HG03066 (cell line): ENCODE data around the gene SGCA.

Experiments
- ATAC-seq: cut with Tn5 transposase; IDR thresholded peaks from one replicate; pipeline ENCODE4 v1.9.1; 2021; ENCODE audit warnings: low read depth; ENCODE audit not compliant: unreplicated experiment

Gene SGCA

DNA sequence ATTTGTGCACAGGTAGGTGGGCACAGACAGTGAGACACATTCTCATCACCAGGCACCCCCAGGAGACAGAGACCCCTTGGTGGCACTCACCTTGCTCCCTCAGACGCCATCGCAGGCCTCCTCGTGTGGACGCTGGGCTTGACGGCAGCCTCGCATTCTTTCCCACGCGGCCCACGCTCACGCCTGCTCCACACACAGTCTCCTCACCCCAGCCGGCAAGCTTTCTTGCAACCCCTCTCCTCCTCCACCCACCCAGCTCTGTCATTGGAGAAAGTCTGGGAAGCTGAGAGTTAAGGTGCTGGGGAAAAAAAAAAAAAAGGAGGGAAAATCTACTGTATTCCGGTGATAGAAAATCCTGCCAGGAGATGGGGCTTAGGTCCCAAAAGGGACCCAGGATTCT, 14.8 kb downstream of the SGCA start:
- no peak for ATAC-seq

DNA sequence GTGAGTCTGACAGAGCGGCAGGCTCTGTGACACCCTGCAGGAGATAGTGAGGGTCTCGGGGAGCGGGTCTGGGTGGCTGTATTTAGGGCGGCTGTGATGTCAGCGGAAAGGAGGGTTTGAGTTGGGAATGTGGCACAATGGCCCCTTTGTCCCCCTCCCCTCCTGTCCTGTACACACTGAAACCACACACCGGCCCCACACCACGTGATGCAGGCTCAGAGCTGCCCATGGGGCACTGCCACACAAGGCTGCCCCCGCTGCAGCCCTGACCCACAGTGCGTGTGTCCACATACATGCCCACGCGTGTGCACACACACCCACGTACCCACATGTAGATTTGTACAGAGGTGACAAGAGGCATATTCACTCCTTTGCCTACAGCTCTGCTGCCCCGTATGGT, 15.3 kb downstream of the SGCA start:
- no peak for ATAC-seq

DNA sequence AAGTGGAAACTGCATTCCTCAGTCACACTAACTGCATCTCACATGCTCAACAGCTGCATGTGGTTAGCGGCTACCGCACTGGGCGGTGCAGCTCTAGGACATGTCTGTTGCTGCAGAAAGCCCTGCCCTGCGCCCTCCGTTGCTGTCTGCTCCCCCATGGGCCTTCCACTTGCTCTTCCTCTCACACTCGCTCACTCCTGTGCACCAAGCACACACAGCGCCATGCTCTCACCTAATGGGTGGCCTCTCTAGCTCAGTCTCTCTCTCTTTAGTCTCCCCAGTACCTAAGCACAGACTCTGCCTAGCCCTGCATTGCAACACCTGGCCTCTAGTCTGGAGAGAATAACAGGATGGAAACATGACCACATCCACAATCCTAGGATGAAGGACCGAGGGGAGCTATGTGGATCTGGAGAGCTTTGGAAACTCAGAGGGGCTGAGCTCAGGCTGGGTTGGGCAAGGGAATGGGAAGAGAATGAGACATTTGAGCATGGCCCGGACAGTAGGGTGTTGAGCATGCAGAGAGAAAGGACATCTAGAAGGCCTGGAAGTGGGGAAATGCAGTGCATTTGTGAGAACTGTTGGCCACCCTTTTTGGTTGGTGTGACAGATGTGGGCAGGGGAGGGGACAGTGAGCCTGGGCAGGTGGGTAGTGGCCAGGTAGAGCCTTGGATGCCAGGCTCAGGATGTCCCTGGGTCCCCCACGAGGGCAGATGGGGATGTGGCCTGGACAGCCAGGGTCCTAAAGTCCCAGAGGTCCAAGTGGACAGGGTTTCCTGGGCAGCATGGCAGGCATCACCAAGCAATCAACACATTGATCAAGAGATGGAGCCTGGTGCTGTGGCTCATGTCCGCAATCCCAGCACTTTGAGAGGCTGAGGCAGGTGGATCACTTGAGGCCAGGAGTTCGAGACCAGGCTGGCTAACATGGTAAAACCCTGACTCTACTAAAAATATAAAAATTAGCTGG, 16.1 kb downstream of the SGCA start:
- ATAC-seq, result no peak

DNA sequence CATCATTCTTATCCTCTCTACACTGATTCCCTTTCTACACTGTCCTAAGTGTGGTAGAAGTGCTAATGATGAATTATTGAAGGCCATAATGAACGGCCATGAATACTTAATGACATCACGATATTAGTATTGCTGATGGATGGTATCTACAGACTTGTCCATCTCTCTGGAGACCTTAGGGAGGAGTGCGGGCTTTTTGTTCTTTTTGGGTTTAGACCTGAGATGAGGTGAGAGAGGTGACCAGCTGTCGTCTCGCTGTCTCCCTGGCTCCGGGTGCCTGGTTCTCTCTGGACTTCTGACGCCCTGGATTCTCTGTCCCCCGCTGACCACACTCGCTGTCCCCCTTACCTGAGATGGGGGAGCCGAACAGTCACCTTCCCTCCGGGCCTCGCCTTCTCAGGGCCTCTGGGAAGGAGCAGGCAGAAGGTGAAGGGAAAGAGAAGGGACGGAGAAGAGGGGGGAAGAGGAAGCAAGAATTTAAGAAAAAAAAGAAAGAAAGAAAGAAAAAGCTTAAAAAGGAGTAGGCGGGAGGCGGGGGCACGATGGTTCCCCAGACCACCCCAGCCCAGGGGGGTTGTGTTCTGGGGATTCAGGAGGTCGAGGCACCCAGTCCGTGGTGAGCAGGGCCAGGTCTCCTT, 17.1 kb downstream of the SGCA start:
- ATAC-seq, result no peak

DNA sequence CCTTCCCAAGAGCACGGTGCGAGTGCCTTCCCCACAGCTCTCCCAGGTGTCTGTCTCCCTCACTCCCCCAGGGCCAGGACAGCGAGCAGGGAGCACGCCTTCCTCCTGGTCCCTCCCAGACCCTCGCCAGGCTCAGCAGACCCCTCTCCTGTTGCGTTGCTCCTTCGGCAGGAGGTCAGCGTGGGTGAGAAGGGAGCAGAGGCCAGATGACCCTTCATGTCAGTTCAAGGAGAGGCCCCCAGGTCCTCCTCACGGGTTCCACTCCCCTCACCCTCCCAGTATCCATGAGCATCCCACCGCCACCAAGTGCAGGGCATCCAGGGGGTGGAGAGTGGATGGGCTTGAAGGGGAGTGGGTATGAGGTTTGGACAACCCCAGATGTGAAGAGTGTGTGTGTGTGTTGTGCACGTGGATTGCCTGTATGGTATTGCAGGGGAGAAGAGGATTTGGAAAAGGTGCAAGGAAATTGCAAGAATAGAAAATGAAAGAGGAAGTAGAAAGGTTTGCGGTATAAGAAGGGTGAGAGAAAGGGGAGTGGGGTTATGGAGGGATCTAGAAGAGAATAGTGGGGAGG, 17.7 kb downstream of the SGCA start:
- no peak for ATAC-seq

DNA sequence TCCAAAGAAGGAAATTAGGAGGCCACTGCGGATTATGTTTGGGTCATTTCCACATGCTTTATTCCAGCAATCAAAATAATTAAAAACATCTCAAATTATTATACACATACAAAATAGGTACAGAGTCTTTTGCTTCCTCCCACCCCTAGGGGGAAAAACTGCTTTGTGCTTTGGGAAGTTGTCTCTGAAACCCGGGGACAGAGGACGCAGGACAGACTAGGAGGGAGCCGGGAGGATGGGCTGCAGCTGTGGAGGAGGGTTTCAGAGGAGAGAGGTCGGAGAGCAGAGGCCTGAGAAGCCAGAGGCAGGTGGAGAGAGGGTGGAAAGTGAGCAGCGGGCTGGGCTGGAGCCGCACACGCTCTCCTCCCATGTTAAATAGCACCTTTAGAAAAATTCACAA, 18.3 kb downstream of the SGCA start:
- no peak for ATAC-seq

DNA sequence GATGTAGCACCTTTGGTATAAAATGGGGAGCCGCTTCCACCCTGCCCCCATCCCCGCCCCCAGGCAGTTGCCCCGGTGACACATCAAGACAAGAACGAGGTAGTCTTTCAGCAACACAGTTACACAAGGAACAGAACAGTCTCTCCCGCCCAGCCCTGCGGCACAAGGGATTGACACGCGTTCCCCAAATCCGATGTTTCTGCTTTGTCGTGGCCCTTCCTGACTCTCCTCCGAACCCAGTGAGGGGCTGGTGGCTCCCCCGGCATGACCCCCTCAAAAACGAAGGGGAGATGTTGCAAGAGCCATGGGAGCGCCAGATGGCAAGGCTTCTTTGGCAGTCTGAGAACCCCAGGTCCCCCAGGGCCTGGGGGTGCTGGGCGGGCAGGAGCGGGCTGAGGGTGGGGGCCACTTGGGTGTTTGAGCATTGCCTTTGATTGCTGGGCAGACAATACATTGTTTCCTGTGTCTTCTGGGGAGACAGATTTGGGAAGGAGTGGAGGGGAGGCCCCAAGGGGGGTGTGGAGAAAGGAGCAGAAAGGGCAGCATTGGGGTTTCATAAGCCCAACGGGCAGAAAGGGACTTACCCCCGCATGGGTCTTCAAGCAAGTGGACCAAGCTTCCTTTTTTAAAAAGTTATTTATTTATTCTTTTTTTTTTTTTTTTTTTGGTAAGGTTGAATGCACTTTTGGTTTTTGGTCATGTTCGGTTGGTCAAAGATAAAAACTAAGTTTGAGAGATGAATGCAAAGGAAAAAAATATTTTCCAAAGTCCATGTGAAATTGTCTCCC, 19.0 kb downstream of the SGCA start:
- ATAC-seq, result no peak

DNA sequence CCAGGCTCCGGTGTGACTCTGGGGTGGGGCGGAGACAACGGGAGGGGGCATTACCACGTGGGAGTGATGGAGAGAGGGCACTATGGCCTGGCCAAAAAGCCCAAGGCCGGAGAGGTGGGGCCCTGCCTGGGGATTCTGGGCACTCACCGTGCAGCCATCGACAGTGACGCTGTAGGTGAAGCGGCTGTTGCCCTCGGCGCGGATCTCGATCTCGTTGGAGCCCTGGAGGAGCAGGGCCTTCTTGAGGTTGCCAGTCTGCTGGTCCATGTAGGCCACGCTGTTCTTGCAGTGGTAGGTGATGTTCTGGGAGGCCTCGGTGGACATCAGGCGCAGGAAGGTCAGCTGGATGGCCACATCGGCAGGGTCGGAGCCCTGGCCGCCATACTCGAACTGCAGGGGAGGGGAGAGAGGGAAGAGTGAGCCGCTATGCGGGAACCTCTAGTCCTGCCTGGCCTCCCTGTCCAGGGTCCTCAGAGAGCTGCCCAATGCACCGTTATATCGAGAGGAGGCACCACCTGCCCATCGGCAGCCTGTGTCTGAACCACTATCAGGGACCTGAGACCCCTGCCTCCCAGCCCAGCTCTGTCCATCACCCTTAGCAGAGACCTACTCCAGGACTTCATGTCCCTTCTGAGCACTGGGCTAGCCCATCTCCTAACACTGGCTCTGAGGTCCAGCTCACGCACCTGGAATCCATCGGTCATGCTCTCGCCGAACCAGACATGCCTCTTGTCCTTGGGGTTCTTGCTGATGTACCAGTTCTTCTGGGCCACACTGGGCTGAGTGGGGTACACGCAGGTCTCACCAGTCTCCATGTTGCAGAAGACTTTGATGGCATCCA, 20.0 kb downstream of the SGCA start:
- no peak for ATAC-seq

DNA sequence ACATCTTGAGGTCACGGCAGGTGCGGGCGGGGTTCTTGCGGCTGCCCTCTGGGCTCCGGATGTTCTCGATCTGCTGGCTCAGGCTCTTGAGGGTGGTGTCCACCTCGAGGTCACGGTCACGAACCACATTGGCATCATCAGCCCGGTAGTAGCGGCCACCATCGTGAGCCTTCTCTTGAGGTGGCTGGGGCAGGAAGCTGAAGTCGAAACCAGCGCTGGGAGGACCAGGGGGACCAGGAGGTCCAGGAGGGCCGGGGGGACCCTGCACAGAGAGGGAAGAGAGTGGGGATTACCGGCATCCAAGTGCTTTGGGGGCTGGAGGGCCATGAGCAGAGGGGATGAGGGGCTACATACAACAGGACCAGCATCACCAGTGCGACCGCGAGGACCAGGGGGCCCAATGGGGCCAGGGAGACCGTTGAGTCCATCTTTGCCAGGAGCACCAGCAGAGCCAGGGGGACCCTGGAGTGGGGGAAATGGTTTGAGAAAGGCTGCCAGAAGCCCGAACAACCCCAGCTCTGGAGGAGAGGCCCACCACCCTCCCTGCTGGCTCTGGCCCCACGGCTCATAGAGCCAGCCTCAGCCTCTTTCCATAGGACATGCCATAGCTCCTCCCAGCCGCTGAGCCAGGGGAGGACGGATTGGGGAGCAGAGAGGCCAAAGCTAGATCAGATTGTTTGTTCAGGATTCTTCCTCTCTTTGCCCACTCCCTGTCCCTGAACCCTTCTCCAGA, 21.0 kb downstream of the SGCA start:
- ATAC-seq, result no peak

DNA sequence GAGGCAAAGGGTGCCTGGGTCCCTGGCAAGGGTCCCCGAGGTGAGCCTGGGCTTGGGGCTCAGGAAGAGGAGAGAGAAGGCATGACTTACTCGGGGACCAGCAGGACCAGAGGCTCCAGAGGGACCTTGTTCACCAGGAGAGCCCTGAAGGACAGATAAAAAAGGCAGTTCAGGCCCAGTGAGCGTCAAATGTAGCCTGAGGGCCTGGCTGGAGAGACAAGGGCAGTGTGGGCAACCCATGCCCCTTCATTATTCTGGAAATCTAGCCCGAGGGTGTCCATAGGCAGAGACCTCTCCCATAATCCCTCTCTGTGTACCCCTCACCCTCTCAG, 21.6 kb downstream of the SGCA start:
- ATAC-seq, result no peak

DNA sequence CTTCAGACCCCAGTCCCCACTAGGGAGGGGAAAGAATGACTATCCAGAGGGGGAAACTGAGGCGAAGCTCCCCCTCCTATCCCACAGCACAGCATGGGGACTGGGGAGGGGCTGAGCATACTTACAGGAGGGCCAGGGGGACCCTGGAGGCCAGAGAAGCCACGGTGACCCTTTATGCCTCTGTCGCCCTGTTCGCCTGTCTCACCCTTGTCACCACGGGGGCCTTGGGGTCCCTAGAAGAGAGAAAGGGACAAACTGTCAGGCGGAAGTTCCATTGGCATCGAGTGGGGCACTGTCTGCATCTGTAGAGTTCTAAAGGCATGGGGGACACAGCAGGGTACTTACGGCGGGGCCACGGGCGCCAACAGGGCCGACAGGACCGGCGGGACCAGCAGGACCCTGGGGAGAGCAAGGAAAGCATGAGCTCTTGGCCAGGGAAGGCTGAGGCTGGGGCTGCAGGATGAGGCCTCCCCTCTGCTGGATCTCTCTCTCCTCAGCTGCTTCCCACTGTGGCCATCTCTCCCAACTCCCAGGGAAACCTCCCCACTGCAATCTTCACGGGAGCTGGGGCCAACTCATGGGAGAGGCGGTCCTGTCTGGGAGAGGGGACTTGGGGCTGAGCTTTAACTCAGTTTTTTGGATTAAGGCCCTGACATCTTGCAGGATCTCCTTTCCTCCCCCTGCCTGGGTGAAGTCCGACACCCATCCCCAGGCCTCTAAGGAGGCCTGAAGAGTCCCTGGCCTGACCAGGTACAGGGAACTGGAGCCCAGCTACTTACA, 22.1 kb downstream of the SGCA start:
- no peak for ATAC-seq

DNA sequence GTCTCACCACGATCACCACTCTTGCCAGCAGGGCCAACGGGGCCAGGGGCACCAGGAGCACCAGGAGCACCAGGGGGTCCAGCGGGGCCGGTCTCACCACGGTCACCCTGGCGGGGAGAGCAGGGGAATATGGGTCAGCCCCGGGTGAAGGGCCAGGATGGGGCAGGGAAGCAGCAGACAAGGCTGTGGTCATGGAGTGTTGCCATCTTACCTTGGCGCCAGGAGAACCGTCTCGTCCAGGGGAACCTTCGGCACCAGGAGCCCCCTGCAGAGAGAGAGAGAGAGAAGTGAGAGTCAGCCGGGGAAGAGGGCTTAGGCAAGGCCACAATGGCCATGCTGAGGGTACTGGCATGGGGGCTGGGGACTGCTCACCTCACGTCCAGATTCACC, 22.7 kb downstream of the SGCA start:
- no peak for ATAC-seq

DNA sequence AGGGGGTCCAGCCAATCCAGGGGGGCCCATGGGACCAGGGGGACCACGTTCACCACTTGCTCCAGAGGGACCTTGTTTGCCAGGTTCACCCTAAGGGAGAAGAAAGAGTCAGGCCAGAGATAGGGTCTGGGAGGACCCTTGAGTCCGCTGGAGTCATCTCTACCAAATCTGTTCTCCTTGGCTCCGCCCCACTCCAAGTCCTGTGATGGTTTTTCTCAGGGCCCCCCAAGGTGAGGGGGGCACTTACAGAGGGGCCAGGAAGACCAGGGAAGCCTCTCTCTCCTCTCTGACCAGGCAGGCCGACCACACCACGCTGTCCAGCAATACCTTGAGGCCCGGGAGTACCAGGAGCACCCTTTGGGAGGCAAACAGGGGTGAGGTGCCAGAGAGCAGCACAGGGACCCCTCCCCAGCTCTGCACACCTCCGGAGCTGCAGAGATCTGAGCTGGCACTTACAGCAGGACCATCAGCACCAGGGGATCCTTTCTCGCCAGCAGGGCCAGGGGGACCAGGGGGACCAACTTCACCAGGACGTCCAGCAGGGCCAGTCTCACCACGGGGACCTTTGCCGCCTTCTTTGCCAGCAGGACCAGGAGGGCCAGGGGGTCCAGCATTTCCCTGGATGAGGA, 23.2 kb downstream of the SGCA start:
- no peak for ATAC-seq

DNA sequence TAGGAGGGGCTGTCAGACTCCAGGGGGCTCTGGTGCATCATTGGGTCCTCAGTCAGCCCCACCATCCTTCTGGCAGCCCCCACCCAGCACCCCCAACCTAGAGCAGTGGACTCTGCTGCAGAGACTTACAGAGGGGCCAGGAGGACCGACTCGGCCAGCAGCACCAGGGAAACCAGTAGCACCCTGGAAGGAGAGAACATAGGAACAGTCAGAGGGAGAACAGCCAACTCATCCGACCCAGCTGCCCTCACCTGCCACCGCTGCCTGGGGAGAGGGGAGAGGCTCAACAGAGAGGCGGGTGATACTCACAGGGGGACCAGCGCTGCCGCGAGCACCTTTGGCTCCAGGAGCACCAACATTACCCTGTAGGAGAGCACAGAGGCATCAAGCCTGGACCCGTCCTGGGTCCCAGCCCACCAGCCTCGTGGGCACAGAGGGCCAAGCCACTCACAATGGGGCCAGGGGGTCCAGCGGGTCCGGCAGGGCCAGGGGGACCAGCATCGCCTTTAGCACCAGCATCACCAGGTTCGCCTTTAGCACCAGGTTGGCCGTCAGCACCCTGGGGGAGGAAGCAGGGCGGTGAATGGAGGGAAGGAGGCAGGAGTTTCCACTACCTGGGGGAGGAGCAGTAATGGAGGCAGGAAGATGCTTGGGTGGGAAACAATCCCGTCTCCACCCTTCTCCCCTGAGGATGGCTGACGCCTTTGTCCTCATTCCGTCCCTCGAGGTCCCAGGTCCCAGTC, 23.9 kb downstream of the SGCA start:
- no peak for ATAC-seq

DNA sequence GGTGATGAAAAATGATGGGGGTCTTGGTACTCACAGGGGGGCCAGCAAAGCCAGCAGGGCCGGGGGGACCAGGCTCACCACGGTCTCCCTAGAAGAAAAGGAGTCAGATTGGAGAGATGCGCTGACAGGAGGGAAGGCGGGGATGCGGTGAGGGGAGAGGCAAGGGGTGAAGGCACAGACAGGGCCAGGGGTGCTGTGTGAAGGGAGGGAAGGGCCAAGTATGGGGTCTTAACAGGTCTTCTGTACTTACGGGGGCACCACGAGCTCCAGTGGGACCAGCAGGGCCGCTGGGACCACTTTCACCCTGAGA, 24.4 kb downstream of the SGCA start:
- no peak for ATAC-seq

DNA sequence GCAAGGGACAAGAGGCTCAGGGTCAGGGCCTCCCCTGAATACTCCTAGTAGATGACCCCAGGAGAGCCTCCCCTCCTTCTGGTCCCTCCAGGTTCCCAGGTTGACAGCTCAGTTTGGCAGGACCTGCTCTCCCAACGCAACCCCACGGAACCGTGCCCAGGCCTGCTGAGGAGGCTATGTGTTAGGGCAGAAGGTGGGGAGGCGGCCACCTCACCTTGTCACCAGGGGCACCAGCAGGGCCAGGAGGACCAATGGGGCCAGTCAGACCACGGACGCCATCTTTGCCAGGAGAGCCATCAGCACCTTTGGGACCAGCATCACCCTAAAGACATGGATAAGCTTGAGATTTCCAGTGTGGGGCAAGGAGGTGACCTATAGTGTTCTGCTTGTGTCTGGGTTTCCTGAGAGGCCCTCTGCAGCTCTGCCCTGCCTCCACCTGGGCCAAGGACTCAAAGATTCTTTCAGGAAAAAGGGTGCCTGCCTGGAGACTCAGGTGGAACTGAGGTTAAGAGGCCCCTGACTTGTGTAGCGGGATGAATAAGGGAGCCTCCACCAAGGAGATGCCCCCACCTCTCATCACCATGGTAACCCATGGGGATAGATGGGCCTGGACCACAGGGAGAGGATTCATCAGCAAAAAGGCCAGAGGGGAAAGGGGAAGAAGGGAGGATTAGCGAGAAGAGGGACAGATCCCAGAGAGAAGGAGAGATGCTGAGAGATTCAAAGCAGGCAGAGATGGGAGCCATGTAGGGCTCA, 25.0 kb downstream of the SGCA start:
- ATAC-seq, result no peak
